ENCODE data around the gene FECH. TPM values are rescaled to one million over a fixed set of nuclear protein-coding genes. Genes with fewer than 3 reads are reported as not detected.

FECH gene
- total RNA-seq, 6 experiments from 2014 or later = 30.1 to 73.9 (median 38.7) TPM

DNA sequence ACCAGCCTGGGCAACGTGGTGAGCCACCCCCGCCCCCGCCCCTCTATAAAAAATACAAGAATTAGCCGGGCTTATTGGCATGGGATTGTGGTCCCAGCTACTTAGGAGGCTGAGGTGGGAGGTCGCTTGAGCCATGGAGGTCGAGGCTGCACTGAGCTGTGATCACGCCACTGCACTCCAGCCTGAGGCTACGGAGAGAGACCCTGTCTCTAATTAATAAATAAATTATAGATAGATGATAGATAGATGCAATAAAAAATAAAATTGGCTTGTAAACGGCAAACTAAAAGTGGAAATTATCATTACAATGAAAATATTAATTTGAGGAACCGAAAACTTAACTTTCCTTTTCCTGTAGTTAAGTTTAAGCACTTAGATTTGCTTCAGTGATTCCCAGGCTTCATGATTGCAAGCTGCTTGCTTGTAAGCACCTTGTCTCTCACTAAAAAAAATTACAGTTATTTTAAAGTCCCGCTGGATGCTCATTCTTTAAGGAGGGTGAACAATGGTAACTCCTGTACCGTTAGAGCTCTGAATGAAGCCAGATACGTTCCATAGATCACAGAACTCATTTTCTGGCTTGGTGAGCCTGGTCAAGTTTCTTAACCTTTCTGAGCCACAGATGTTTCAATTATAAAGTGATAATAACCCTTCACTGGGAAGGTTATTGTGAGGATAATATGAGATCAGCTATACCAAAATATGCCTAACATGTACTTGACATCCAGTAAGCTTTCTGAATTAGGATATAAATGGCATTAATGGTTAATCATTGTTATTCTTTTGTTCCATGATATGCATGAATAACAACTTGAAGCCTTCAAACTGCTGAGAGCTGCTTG is 44.5 kb upstream of the FECH start:
- Histone ChIP-seq H3K36me3 (no peaks in the 10 kb centered on the region), H3K27ac (peak overlapping the region in 2 of 3 donors; percentile 65 to 78), H3K9me3 (no peaks in the 10 kb centered on the region), H3K4me1 (peaks cover 0 to 6% (median 0%) of the 10 kb centered on the region in 4 donors), H3K4me3 (peak overlapping the region; percentile 51 to 70 (median 60)), H3K27me3 (no peaks in the 10 kb centered on the region)
- no peak for TF ChIP-seq POLR2A (IDR thresholded peaks at IDR 0.05)
- TF ChIP-seq, protein P1, sequence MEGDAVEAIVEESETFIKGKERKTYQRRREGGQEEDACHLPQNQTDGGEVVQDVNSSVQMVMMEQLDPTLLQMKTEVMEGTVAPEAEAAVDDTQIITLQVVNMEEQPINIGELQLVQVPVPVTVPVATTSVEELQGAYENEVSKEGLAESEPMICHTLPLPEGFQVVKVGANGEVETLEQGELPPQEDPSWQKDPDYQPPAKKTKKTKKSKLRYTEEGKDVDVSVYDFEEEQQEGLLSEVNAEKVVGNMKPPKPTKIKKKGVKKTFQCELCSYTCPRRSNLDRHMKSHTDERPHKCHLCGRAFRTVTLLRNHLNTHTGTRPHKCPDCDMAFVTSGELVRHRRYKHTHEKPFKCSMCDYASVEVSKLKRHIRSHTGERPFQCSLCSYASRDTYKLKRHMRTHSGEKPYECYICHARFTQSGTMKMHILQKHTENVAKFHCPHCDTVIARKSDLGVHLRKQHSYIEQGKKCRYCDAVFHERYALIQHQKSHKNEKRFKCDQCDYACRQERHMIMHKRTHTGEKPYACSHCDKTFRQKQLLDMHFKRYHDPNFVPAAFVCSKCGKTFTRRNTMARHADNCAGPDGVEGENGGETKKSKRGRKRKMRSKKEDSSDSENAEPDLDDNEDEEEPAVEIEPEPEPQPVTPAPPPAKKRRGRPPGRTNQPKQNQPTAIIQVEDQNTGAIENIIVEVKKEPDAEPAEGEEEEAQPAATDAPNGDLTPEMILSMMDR (IDR thresholded peaks at IDR 0.05) = no peak
- intact Hi-C loops (cut with DNase I) = no loop called here
- no peak for DNase-seq
- no peak for ATAC-seq
- WGBS (ENCODE audit: insufficient coverage, low coverage, low lambda C conversion rate, missing lambda C conversion rate) = 47% methylated on average over 13 of the region's 13 CpGs

GRCh38 chr18:57630002-57630753 is 43.7 kb upstream of the FECH start:
- 4% methylated on average over 13 of the region's 52 CpGs for WGBS (ENCODE audit: insufficient coverage, low coverage, low lambda C conversion rate, missing lambda C conversion rate)
- H3K4me1 ChIP-seq = peaks cover 0 to 6% (median 0%) of the 10 kb centered on the region in 4 donors
- peak overlapping the region; percentile 49 to 78 (median 65) for H3K27ac ChIP-seq
- no peaks in the 10 kb centered on the region for H3K9me3 ChIP-seq
- DNase-seq (peak; percentile 97 to 98 (median 98)), ATAC-seq (peak; percentile 99 to 100 (median 100))
- H3K36me3 ChIP-seq = no peaks in the 10 kb centered on the region
- H3K4me3 ChIP-seq = peak overlapping the region; percentile 51 to 70 (median 60)
- intact Hi-C loops (cut with DNase I) = no loop called here
- TF ChIP-seq, protein P1 (IDR thresholded peaks at IDR 0.05) = peak; percentile 79 to 86 (median 82)
- TF ChIP-seq POLR2A (IDR thresholded peaks at IDR 0.05) = peak; percentile 39
- no peaks in the 10 kb centered on the region for H3K27me3 ChIP-seq

- Histone ChIP-seq H3K9me3 (no peaks in the 10 kb centered on the region), H3K4me3 (peak overlapping the region; percentile 51 to 70 (median 60)), H3K4me1 (peaks cover 0 to 6% (median 0%) of the 10 kb centered on the region in 4 donors), H3K27me3 (no peaks in the 10 kb centered on the region), H3K36me3 (no peaks in the 10 kb centered on the region), H3K27ac (no peak overlapping the region)
- ATAC-seq = no peak
- intact Hi-C loops (cut with DNase I) = no loop called here
- 98% methylated on average over 9 of the region's 9 CpGs for WGBS (ENCODE audit: insufficient coverage, low coverage, low lambda C conversion rate, missing lambda C conversion rate)
- no peak for DNase-seq
- TF ChIP-seq, protein P1 (IDR thresholded peaks at IDR 0.05) = no peak
- no peak for TF ChIP-seq POLR2A (IDR thresholded peaks at IDR 0.05)
Measured at GRCh38 chr18:57629422-57629821, 42.9 kb upstream of the FECH start.

- H3K4me3 ChIP-seq = no peak overlapping the region
- no peaks in the 10 kb centered on the region for H3K9me3 ChIP-seq
- no peaks in the 10 kb centered on the region for H3K27me3 ChIP-seq
- H3K4me1 ChIP-seq = peaks cover 0 to 7% (median 0%) of the 10 kb centered on the region in 4 donors
- TF ChIP-seq POLR2A (IDR thresholded peaks at IDR 0.05) = no peak
- TF ChIP-seq, protein P1 (IDR thresholded peaks at IDR 0.05) = no peak
- ATAC-seq (no peak), DNase-seq (no peak)
- no peak overlapping the region for H3K27ac ChIP-seq
- 90% methylated on average over 2 of the region's 5 CpGs for WGBS (ENCODE audit: insufficient coverage, low coverage, low lambda C conversion rate, missing lambda C conversion rate)
- intact Hi-C loops (cut with DNase I) = no loop called here
- H3K36me3 ChIP-seq = no peaks in the 10 kb centered on the region
Measured at GRCh38 chr18:57627488-57627887, 41.0 kb upstream of the FECH start.

Measured in right lobe of liver (tissue), 6 donors.